Large intestine (tissue), 3 donors: ENCODE data around the gene TMEM43. TPM values are rescaled to one million over a fixed set of nuclear protein-coding genes. Genes with fewer than 3 reads are reported as not detected.

Experiments used
- DNase-seq, 2 donors: peaks; one replicate each; pipeline versions ENCODE4 v3.0.0 to v3.0.0-alpha.2; 2013
- H3K27ac ChIP-seq: one replicate; pipeline ENCODE4 v1.5.1; 2013; ENCODE audit warnings: low read length
- H3K27me3 ChIP-seq: 2 replicates; pipeline ENCODE4 v1.6.1; 2013; ENCODE audit warnings: low read length; ENCODE audit not compliant: control insufficient read depth, insufficient read depth
- H3K36me3 ChIP-seq: 2 replicates; pipeline ENCODE4 v1.6.1; 2013; ENCODE audit warnings: low read length; ENCODE audit not compliant: control insufficient read depth, insufficient read depth
- H3K4me1 ChIP-seq: one replicate; pipeline ENCODE4 v1.6.1; 2013; ENCODE audit warnings: low read length; ENCODE audit not compliant: control insufficient read depth, insufficient read depth
- H3K4me3 ChIP-seq: one replicate; pipeline ENCODE4 v1.5.1; 2013; ENCODE audit warnings: low read length
- H3K9me3 ChIP-seq: one replicate; pipeline ENCODE4 v1.6.1; 2013; ENCODE audit warnings: mild to moderate bottlenecking, low read depth, low read length, moderate library complexity; ENCODE audit not compliant: control insufficient read depth
- WGBS: methylation state at CpG from one replicate; pipeline ENCODE4 v1.1.5; 2013; ENCODE audit warnings: low lambda C conversion rate; ENCODE audit not compliant: insufficient coverage; 5-methylcytosine and 5-hydroxymethylcytosine counted together
- polyA plus RNA-seq: library from polyadenylated mRNA; unstranded; fragments of 120-200 nt; gene quantifications from one replicate; pipeline ENCODE4 v1.2.1, GENCODE V29; 2013

TMEM43 gene
- polyA plus RNA-seq, 1 donor = 39.4 TPM

DNA sequence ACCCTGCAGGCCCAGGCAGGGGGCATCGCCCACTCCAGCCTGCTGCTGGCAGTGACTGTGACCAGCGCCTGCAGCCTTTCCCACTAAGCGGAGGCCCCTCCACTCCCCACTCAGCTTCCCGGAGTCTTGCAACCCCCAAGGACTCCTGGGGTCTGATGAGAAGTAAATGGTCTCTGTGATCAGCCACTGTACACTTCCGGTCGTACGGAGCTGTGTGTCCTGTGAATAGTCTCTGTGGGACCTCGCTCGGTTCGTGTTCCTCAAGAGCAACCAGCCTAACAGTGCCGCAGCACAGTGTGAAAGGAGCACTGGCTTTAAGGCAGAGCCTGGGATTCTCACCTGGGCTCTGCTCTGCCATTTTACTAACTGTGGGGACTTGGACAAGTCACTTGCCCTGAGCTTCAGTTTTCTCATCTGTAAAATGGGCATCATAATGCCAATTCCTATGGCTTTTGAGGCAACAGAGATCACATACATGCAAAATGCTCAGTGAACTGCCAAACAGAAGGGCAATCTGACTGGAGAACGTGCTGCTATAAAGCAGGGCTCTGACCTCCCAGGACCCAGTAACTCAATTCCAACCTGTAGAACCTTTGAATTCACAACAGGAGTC lies 26.7 kb downstream of the TMEM43 start:
- no peak overlapping the region for H3K4me3 ChIP-seq
- no CpG with 5 or more reads among the region's 12 CpGs for WGBS

DNA sequence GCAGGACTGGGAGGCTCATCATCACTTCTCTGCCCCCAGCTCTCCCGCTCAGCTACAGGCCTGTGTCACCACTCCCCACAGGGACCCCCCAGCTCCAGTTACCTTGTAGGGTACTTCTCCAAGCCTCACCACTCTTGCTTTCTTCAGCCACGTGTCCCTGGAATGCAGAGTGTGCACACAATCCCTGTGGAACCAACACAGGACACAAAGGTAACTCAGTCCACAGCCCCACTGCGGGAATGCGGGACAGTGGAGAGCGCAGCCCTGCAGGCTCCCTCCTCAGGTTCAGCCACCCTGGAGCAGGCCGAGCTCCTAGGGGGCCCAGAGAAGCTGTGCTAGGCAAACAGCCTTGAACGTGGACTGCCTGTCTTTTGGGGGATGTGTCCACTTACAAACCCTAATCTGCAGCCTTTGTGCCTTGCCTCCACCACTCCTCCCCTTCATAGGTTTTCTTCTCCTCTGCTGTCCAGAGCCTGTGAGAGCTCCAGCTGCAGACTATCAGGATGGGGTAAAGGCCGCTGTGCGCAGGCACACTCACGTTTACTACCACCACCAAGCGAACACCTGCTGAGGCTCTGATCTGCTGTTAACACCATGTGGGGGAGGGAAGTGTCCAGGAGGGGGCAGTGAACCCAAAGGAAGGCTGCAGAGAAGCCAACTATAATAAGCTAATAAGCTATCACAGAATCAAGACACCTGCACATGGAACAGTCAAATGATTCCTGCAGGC lies 27.5 kb downstream of the TMEM43 start:
- no CpG with 5 or more reads among the region's 11 CpGs for WGBS
- H3K27ac ChIP-seq = no peak overlapping the region
- H3K27me3 ChIP-seq = no peaks in the 10 kb centered on the region
- H3K9me3 ChIP-seq = no peaks in the 10 kb centered on the region
- H3K36me3 ChIP-seq = peaks cover 76% of the 10 kb centered on the region
- H3K4me3 ChIP-seq = no peak overlapping the region
- DNase-seq = peak in 1 of 2 donors; percentile 64
- H3K4me1 ChIP-seq = peaks cover 14% of the 10 kb centered on the region

More for the DNA sequence above, 26.7 kb downstream of the TMEM43 start:
- Histone ChIP-seq H3K27me3 (no peaks in the 10 kb centered on the region), H3K9me3 (no peaks in the 10 kb centered on the region), H3K27ac (no peak overlapping the region), H3K36me3 (peaks cover 76% of the 10 kb centered on the region), H3K4me1 (peaks cover 21% of the 10 kb centered on the region)
- no peak for DNase-seq

DNA sequence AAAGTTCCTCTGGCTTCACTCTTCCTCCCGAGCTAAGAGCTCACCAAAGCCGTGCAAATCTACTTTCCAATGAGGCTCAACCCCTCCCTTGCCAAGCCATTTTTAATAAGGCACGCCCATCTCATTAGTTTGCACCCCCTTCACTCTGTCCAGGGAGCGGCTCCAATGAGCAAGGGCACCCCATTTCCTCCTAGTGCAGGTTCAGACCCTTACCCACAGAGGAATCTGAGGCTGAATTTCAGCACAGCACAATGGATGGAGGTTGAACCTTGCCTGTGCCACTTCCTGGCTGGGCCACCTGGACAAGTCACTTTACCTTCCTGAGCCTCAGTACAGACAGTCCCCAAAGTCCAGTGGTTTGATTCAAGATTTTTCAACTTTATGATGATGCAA lies 28.1 kb downstream of the TMEM43 start:
- DNase-seq = no peak
- peaks cover 77% of the 10 kb centered on the region for H3K36me3 ChIP-seq
- no CpG with 5 or more reads among the region's 4 CpGs for WGBS
- H3K4me1 ChIP-seq = peaks cover 11% of the 10 kb centered on the region
- no peak overlapping the region for H3K4me3 ChIP-seq
- H3K27me3 ChIP-seq = no peaks in the 10 kb centered on the region
- H3K27ac ChIP-seq = no peak overlapping the region
- H3K9me3 ChIP-seq = no peaks in the 10 kb centered on the region

DNA sequence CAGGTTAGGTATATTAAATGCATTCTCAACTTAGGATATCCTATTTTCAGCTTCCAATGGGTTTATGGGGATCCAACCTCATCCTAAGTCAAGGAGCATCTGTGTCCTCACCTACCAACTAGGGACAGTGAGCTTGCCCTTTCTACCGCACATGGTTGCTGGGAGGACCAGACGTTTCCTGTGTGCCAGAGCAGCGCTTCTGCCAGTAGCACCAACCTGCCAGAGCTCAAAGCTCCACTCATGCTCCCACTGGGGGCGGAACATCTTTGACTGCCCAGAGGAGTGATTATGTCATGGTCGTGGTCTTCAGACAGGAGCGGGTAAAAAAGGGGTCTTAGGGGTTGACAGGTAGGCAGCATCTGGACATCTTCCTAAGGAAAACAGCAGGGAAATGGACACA lies 28.8 kb downstream of the TMEM43 start:
- H3K4me1 ChIP-seq = peaks cover 11% of the 10 kb centered on the region
- H3K4me3 ChIP-seq = no peak overlapping the region
- H3K27ac ChIP-seq = no peak overlapping the region
- H3K9me3 ChIP-seq = no peaks in the 10 kb centered on the region
- DNase-seq = no peak
- H3K36me3 ChIP-seq = peaks cover 77% of the 10 kb centered on the region
- no CpG with 5 or more reads among the region's 6 CpGs for WGBS
- no peaks in the 10 kb centered on the region for H3K27me3 ChIP-seq

DNA sequence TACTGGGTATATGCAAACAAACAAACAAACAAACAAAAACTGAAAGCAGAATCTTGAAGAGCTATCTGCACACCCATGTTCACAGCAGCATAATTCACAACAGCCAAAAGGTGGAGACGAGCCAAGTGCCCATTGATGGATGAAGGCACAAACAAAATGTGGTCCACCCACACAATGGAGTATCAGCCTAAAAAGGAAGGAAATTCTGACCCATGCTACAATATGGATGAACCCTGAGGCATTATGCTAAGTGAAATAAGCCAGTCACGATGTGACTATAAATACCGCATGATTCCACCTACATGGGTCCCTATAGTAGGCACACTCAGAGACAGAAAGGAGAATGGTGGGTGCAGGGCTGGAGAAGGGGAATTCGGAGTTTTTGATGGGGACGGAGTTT lies 29.4 kb downstream of the TMEM43 start:
- no peaks in the 10 kb centered on the region for H3K27me3 ChIP-seq
- no peaks in the 10 kb centered on the region for H3K9me3 ChIP-seq
- no peak for DNase-seq
- H3K36me3 ChIP-seq = peaks cover 81% of the 10 kb centered on the region
- peaks cover 11% of the 10 kb centered on the region for H3K4me1 ChIP-seq
- H3K4me3 ChIP-seq = no peak overlapping the region
- 100% methylated on average over 2 of the region's 5 CpGs for WGBS
- H3K27ac ChIP-seq = no peak overlapping the region

DNA sequence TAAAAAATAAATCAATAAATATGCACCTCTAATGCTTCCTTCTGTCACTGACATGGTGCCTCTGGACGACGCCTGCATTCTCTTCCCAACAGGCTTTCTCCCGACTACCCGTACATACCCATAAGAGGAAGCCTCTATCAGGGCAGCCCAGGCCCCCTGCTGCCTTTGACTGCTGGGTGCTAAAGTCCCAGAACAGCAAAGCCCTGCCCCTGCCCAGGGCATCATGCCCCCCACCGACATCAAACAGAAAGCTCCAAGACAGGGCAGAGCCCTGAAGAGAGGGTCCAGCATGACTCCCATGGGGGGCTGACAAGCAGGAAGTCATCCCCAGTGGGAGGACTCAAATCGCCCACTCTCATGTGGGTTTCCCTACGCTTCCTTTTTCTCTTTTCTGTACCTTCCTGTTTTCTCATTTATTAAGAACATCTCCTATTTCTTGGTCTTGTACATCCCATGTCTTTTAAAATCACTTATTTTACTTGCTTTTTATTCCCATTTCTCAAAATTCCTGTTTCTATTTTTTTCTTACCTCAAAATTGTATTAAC lies 30.1 kb downstream of the TMEM43 start:
- Histone ChIP-seq H3K27ac (no peak overlapping the region), H3K36me3 (peaks cover 85% of the 10 kb centered on the region), H3K9me3 (no peaks in the 10 kb centered on the region), H3K27me3 (no peaks in the 10 kb centered on the region), H3K4me1 (peaks cover 11% of the 10 kb centered on the region), H3K4me3 (no peak overlapping the region)
- no peak for DNase-seq
- 100% methylated on average over 1 of the region's 7 CpGs for WGBS

DNA sequence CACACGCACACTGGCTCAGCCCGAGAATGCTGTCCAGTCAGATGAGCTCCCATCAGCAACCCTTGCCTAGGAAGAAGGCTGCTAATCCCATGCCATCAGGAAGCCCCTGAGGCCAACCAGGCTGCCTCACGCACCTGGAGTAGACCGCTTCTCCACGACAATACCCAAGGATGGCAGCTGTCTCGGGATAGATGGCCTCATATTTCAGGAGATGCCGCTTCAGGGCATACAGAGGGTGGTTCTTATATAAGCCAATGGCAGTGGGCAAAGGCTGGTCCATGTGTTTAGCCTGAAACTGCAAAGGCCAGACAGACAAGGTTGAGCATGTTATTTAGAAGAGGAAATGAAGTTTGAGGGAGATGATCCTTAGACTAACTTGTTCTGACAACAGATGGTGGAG lies 31.3 kb downstream of the TMEM43 start:
- no peak for DNase-seq
- Histone ChIP-seq H3K27me3 (no peaks in the 10 kb centered on the region), H3K9me3 (peaks cover 4% of the 10 kb centered on the region), H3K27ac (no peak overlapping the region), H3K4me1 (peaks cover 11% of the 10 kb centered on the region), H3K36me3 (peaks cover 87% of the 10 kb centered on the region), H3K4me3 (no peak overlapping the region)
- 100% methylated on average over 1 of the region's 7 CpGs for WGBS

DNA sequence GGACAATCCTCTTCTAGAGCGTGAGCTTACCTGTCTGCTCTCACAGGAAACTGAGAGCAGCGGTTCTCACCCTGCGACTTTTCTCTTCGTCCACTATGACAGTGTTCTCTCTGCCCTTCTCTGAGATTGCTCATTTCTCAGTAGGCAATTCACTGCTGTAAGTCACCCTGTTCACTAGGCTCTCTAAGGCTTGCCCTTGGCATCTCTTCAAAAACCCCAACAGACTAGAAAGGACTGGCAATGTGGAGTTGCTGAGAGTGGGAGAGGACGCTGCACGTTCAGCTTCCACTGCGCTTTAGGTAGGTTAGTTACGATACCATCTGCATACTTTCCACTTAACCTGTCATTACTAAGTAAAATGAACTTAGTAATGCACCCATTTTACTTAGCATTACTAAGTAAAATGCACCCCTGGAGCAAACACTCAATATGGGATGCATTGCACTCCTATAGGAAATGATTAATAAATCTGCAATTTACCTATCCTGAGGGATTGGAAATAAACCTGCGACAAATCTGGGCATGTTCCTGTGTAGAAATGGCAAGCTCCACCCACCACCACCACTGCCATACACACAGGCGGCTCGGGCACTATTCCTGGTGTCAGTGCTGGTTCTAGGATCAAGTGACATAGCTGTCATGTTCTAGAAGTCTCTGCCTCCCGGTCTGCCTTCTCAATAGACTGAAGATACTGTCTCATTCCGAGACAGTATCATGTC lies 32.1 kb downstream of the TMEM43 start:
- H3K27ac ChIP-seq = no peak overlapping the region
- H3K4me1 ChIP-seq = peaks cover 11% of the 10 kb centered on the region
- peaks cover 12% of the 10 kb centered on the region for H3K9me3 ChIP-seq
- H3K27me3 ChIP-seq = no peaks in the 10 kb centered on the region
- peaks cover 85% of the 10 kb centered on the region for H3K36me3 ChIP-seq
- DNase-seq = no peak
- no CpG with 5 or more reads among the region's 13 CpGs for WGBS
- H3K4me3 ChIP-seq = no peak overlapping the region

DNA sequence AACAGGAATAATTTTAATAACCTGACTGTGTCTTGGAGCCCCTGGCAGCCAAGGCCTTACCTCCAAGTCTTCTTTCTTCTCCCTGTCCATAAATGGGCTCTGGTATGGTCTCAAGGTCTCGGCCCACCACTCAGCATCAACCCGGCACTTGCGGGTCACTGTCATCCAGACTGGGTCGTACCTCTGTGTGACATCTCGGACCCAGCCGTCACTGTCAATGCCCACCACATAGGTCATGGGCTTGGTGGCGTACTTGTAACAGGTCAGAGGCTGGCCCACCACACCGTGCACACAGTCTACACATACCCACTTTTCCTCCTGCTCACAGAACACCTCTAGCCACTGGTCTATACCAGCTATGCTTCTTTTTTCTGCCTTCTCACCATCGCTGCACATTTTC lies 33.1 kb downstream of the TMEM43 start:
- 86% methylated on average over 1 of the region's 9 CpGs for WGBS
- Histone ChIP-seq H3K27ac (no peak overlapping the region), H3K4me1 (peaks cover 4% of the 10 kb centered on the region), H3K4me3 (no peak overlapping the region), H3K27me3 (no peaks in the 10 kb centered on the region), H3K36me3 (peaks cover 86% of the 10 kb centered on the region), H3K9me3 (peaks cover 12% of the 10 kb centered on the region)
- DNase-seq = no peak

DNA sequence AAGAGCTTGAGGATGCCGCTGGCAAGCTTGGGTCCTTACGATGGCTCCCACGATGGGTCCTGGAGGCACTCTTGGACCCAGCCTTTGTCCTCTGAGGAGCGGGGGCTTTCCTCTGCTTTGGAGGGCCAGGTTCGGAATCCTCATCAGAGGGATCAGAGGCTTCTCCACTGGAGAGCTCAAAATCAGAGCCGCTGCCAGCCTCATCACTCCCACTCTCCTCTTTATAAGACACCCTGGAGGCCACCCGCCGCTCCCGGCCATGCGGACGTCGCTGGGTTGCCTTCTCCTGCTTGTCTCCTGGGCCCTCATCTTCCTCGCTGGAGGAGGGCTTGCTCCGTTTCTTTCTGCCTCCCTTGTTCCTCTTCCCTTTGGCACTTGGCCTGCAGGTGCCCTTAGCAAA lies 33.5 kb downstream of the TMEM43 start:
- DNase-seq = no peak
- Histone ChIP-seq H3K27me3 (no peaks in the 10 kb centered on the region), H3K4me1 (no peaks in the 10 kb centered on the region), H3K36me3 (peaks cover 86% of the 10 kb centered on the region), H3K4me3 (no peak overlapping the region), H3K27ac (no peak overlapping the region), H3K9me3 (peaks cover 12% of the 10 kb centered on the region)
- 100% methylated on average over 2 of the region's 14 CpGs for WGBS
